ENCODE results near the gene DUOXA1. TPM values are rescaled to one million over a fixed set of nuclear protein-coding genes. Genes with fewer than 3 reads are reported as not detected.

Gene DUOXA1
- total RNA-seq, 1 donor from 2014 or later: not detected

GRCh38 chr15:45134682-45135604, 5.3 kb upstream of the DUOXA1 start:
- H3K27ac Mint-ChIP-seq (ENCODE audit: unreplicated experiment): no peak overlapping the region
- no peaks in the 10 kb centered on the region for H3K9me3 Mint-ChIP-seq
- no peak overlapping the region for H3K4me3 Mint-ChIP-seq
- peaks cover 70% of the 10 kb centered on the region for H3K27me3 Mint-ChIP-seq (ENCODE audit: low read depth)
- no peaks in the 10 kb centered on the region for H3K36me3 Mint-ChIP-seq (ENCODE audit: low read depth)
- no peak for DNase-seq (ENCODE audit: low read depth, low spot score)
- no peak for TF ChIP-seq CTCF (conservative IDR thresholded peaks at IDR 0.05)
- H3K4me1 Mint-ChIP-seq: peaks cover 6% of the 10 kb centered on the region

GRCh38 chr15:45134046-45134445, 4.4 kb upstream of the DUOXA1 start:
- H3K9me3 Mint-ChIP-seq: no peaks in the 10 kb centered on the region
- no peaks in the 10 kb centered on the region for H3K36me3 Mint-ChIP-seq (ENCODE audit: low read depth)
- no peak for DNase-seq (ENCODE audit: low read depth, low spot score)
- peaks cover 79% of the 10 kb centered on the region for H3K27me3 Mint-ChIP-seq (ENCODE audit: low read depth)
- no peak overlapping the region for H3K27ac Mint-ChIP-seq (ENCODE audit: unreplicated experiment)
- H3K4me1 Mint-ChIP-seq: peaks cover 6% of the 10 kb centered on the region
- no peak for TF ChIP-seq CTCF (conservative IDR thresholded peaks at IDR 0.05)
- H3K4me3 Mint-ChIP-seq: no peak overlapping the region

- no peak for DNase-seq (ENCODE audit: low read depth, low spot score)
- Mint-ChIP-seq H3K36me3 (ENCODE audit: low read depth) (no peaks in the 10 kb centered on the region), H3K27me3 (ENCODE audit: low read depth) (peaks cover 84% of the 10 kb centered on the region), H3K9me3 (no peaks in the 10 kb centered on the region), H3K4me3 (no peak overlapping the region), H3K27ac (ENCODE audit: unreplicated experiment) (no peak overlapping the region), H3K4me1 (peaks cover 9% of the 10 kb centered on the region)
- no peak for TF ChIP-seq CTCF (conservative IDR thresholded peaks at IDR 0.05)
These were observed 3.9 kb upstream of the DUOXA1 start for GRCh38 chr15:45133561-45133920.

GRCh38 chr15:45132844-45133560, 3.3 kb upstream of the DUOXA1 start:
- no peak for DNase-seq (ENCODE audit: low read depth, low spot score)
- Mint-ChIP-seq H3K4me1 (peaks cover 12% of the 10 kb centered on the region), H3K27ac (ENCODE audit: unreplicated experiment) (no peak overlapping the region), H3K36me3 (ENCODE audit: low read depth) (no peaks in the 10 kb centered on the region), H3K9me3 (no peaks in the 10 kb centered on the region), H3K27me3 (ENCODE audit: low read depth) (peaks cover 84% of the 10 kb centered on the region), H3K4me3 (no peak overlapping the region)
- TF ChIP-seq CTCF (conservative IDR thresholded peaks at IDR 0.05): no peak

GRCh38 chr15:45131510-45131909, 1.8 kb upstream of the DUOXA1 start:
- no peak for DNase-seq (ENCODE audit: low read depth, low spot score)
- H3K36me3 Mint-ChIP-seq (ENCODE audit: low read depth): no peaks in the 10 kb centered on the region
- H3K4me3 Mint-ChIP-seq: no peak overlapping the region
- H3K27ac Mint-ChIP-seq (ENCODE audit: unreplicated experiment): no peak overlapping the region
- H3K27me3 Mint-ChIP-seq (ENCODE audit: low read depth): peaks cover 93% of the 10 kb centered on the region
- peaks cover 12% of the 10 kb centered on the region for H3K4me1 Mint-ChIP-seq
- TF ChIP-seq CTCF (conservative IDR thresholded peaks at IDR 0.05): no peak
- no peaks in the 10 kb centered on the region for H3K9me3 Mint-ChIP-seq
